Measurements from ENCODE around the gene MCM7. TPM values are rescaled to one million over a fixed set of nuclear protein-coding genes. Genes with fewer than 3 reads are reported as not detected.

MCM7 gene
- total and polyA plus RNA-seq, 10 of the 15 experiments (the other 5 are each of a cell fraction or from before 2014, with no cell fraction given): 183 to 383 (median 244) TPM

- TF ChIP-seq ZNF592 (IDR thresholded peaks at IDR 0.05) (no peak), SUPT20H (IDR thresholded peaks at IDR 0.05; ENCODE audit: borderline replicate concordance, control insufficient read depth, low read depth, low read length) (no peak), USF2 (IDR thresholded peaks at IDR 0.05; ENCODE audit: borderline replicate concordance, low read depth, low read length) (peak; percentile 94), SREBF2 (IDR thresholded peaks at IDR 0.05; ENCODE audit: low read length) (no peak), IRF3 (IDR thresholded peaks at IDR 0.05) (peak; percentile 70), TBL1XR1 (IDR thresholded peaks at IDR 0.05; ENCODE audit: low read depth, low read length) (peak; percentile 9; the same call in 1 of the 2 replicates), KLF5 (IDR thresholded peaks at IDR 0.05; ENCODE audit: partially characterized antibody) (peak; percentile 66), CEBPZ (IDR thresholded peaks at IDR 0.05; ENCODE audit: low read depth, low read length) (no peak), SMC3 (IDR thresholded peaks at IDR 0.05; ENCODE audit: borderline replicate concordance, low read length) (0 out of 2 replicates have a peak, but pooled peaks have one; percentile 6), DPF2 (IDR thresholded peaks at IDR 0.05) (peak; percentile 97), HCFC1 (IDR thresholded peaks at IDR 0.05; ENCODE audit: low read length) (no peak; the same call in 1 of the 2 replicates), CBX3 (IDR thresholded peaks at IDR 0.05; ENCODE audit: borderline replicate concordance, low read depth) (no peak), RAD51 (IDR thresholded peaks at IDR 0.05) (peak; percentile 96), E4F1 (IDR thresholded peaks at IDR 0.05; ENCODE audit: borderline replicate concordance, partially characterized antibody) (no peak)
Observed at GRCh38 chr7:100101016-100101862, at the start of gene MCM7, which contains the start of gene AP4M1 (continued).
